Panc1 (cell line): Measurements from ENCODE around the gene PIEZO1.

Experiments used
- CTCF ChIP-seq: fragments of 450-650 bp; IDR thresholded peaks from 2 replicates; pipeline ENCODE4 v1.5.1; 2017; ENCODE audit warnings: mild to moderate bottlenecking
- POLR2AphosphoS5 ChIP-seq: IDR thresholded peaks from 2 replicates; pipeline ENCODE4 v1.6.1; 2012; ENCODE audit warnings: mild to moderate bottlenecking, low read depth, low read length, moderate library complexity
- REST ChIP-seq, 2 experiments: IDR thresholded peaks; 2 replicates each; pipeline ENCODE4 v1.6.1; 2011 to 2012; ENCODE audit warnings: low read depth in 2 of 2, control low read depth in 1 of 2, low read length in 1 of 2, mild to moderate bottlenecking in 1 of 2, moderate library complexity in 1 of 2; ENCODE audit not compliant: insufficient read depth in 1 of 2
- SIN3A ChIP-seq: IDR thresholded peaks from 2 replicates; pipeline ENCODE4 v1.6.1; 2012; ENCODE audit warnings: low read depth, mild to moderate bottlenecking, low read length, moderate library complexity, borderline replicate concordance; ENCODE audit not compliant: insufficient read depth

GRCh38 chr16:88822281-88823040 lies 37.4 kb upstream of the PIEZO1 start:
- TF ChIP-seq CTCF (no peak), POLR2AphosphoS5 (no peak), REST (IDR thresholded peaks at IDR 0.05; ENCODE audit: insufficient read depth in 1 of 2, low read depth in 2 of 2, low read length in 1 of 2) (no peak), SIN3A (no peak)
